A549 (cell line): ENCODE results near the gene CCDC154. TPM values are rescaled to one million over a fixed set of nuclear protein-coding genes. Genes with fewer than 3 reads are reported as not detected.

Source experiments
- ATAC-seq, 2 experiments: fragments of 200-7000 bp in 1 of 2; fragments of >200 bp in 1 of 2; cut with Nextera tagmentation in 1 of 2; cut with Tn5 transposase in 1 of 2; 3 replicates each; pipeline versions ENCODE4 v1.8.0 to v1.9.1; 2018 to 2020; ENCODE audit warnings: mild to moderate bottlenecking in 1 of 2, moderate library complexity in 1 of 2
- CTCF ChIA-PET: fragments of 300-600 bp; sonication (Branson Sonifier 250); formaldehyde crosslinking; extraction: SDS; loops from one replicate; lab custom pipeline; 2021; ENCODE audit warnings: antibody characterized with exemption, inconsistent platforms; lab: Yijun Ruan, JAX
- POLR2A ChIA-PET: fragments of 350-600 bp; formaldehyde crosslinking; extraction: SDS; loops from one replicate; lab custom pipeline; 2021; ENCODE audit warnings: antibody characterized with exemption, inconsistent platforms; lab: Yijun Ruan, JAX
- DNase-seq, 2 experiments: peaks; one replicate each; pipeline versions ENCODE4 v3.0.0 to v3.0.0-alpha.2; 2011 to 2016; ENCODE audit warnings: low read depth in 1 of 2, low spot score in 1 of 2
- FAIRE-seq: peaks from 2 replicates; lab custom pipeline; 2011; peaks lifted over from hg19 to GRCh38; lab: Jason Lieb, UNC
- H3K27ac ChIP-seq, 2 experiments: fragments of >200 bp; sonication (Bioruptor Twin); formaldehyde crosslinking; 3 replicates each; pipeline ENCODE4 v1.5.1; 2016 to 2017
- H3K4me1 ChIP-seq: fragments of >200 bp; sonication (Bioruptor Twin); formaldehyde crosslinking; 3 replicates; pipeline ENCODE4 v1.6.1; 2016
- H3K4me2 ChIP-seq: fragments of >200 bp; sonication (Bioruptor Twin); formaldehyde crosslinking; 3 replicates; pipeline ENCODE4 v1.6.1; 2016
- H3K4me3 ChIP-seq: fragments of >200 bp; sonication (Bioruptor Twin); formaldehyde crosslinking; 3 replicates; pipeline ENCODE4 v1.5.1; 2016
- H3K9me3 ChIP-seq: fragments of >200 bp; sonication (Bioruptor Twin); formaldehyde crosslinking; 3 replicates; pipeline ENCODE4 v1.6.1; 2016
- BCL3 ChIP-seq: fragments of >200 bp; sonication (Bioruptor Twin); formaldehyde crosslinking; IDR thresholded peaks from 3 replicates; pipeline ENCODE4 v1.6.1; 2016
- BHLHE40 ChIP-seq: IDR thresholded peaks from 2 replicates; pipeline ENCODE4 v1.6.1; 2012; ENCODE audit warnings: low read depth, low read length, inconsistent platforms
- CBX8 ChIP-seq: fragments of 200-600 bp; sonication (generic); IDR thresholded peaks from 2 replicates; pipeline ENCODE4 v1.6.1; 2016
- CEBPB ChIP-seq, 2 experiments: fragments of >200 bp in 1 of 2; sonication (Bioruptor Twin) in 1 of 2; formaldehyde crosslinking in 1 of 2; IDR thresholded peaks; 2 replicates each; pipeline ENCODE4 v1.6.1; 2012 to 2016
- E2F6 ChIP-seq: IDR thresholded peaks from 2 replicates; pipeline ENCODE4 v1.6.1; 2012; ENCODE audit warnings: low read depth, borderline replicate concordance
- EHMT2 ChIP-seq: fragments of 200-600 bp; sonication (generic); IDR thresholded peaks from 2 replicates; pipeline ENCODE4 v1.6.1; 2016; ENCODE audit warnings: antibody characterized with exemption, low read depth, mild to moderate bottlenecking, moderate library complexity
- ESRRA ChIP-seq: fragments of 150-350 bp; IDR thresholded peaks from 2 replicates; pipeline ENCODE4 v1.6.1; 2014; ENCODE audit warnings: mild to moderate bottlenecking, low read length, borderline replicate concordance
- FOSB ChIP-seq: fragments of 250-450 bp; sonication (Bioruptor Pico); IDR thresholded peaks from 2 replicates; pipeline ENCODE4 v1.5.0; 2020; ENCODE audit warnings: mild to moderate bottlenecking, moderate library complexity
- FOSL2 ChIP-seq, 2 experiments: fragments of 450-650 bp in 1 of 2; fragments of >200 bp in 1 of 2; sonication (Bioruptor Twin) in 1 of 2; formaldehyde crosslinking; IDR thresholded peaks; 2 replicates each; pipeline versions ENCODE4 v1.5.0 to v1.6.1; 2016 to 2020; ENCODE audit warnings: mild to moderate bottlenecking in 1 of 2, moderate library complexity in 1 of 2
- HOXB13 ChIP-seq: fragments of 250-450 bp; sonication (Bioruptor Pico); IDR thresholded peaks from 2 replicates; pipeline ENCODE4 v1.5.0; 2020; ENCODE audit warnings: low read depth, mild to moderate bottlenecking, moderate library complexity
- JUN ChIP-seq, 2 experiments: fragments of >200 bp; sonication (Bioruptor Twin); formaldehyde crosslinking; IDR thresholded peaks; 2 replicates in 1 of 2; 3 replicates in 1 of 2; pipeline ENCODE4 v1.6.1; 2016 to 2017
- JUNB ChIP-seq: fragments of >200 bp; sonication (Bioruptor Twin); formaldehyde crosslinking; IDR thresholded peaks from 2 replicates; pipeline ENCODE4 v1.6.1; 2016
- MAZ ChIP-seq: fragments of 150-350 bp; IDR thresholded peaks from 2 replicates; pipeline ENCODE4 v1.6.1; 2014; ENCODE audit warnings: antibody characterized with exemption, low read depth, low read length, borderline replicate concordance
- NR3C1 ChIP-seq: fragments of >200 bp; sonication (Bioruptor Twin); formaldehyde crosslinking; IDR thresholded peaks from 3 replicates; pipeline ENCODE4 v1.6.1; 2017
- POLR2A ChIP-seq: IDR thresholded peaks from 2 replicates; pipeline ENCODE4 v1.6.1; 2012; ENCODE audit warnings: mild to moderate bottlenecking, low read length
- POLR2AphosphoS2 ChIP-seq: conservative IDR thresholded peaks from 2 replicates; pipeline ENCODE4 v1.6.1; 2012; ENCODE audit warnings: low read length, improper control_type of control experiment, inconsistent platforms
- RARB ChIP-seq: fragments of 250-450 bp; sonication (Bioruptor Pico); IDR thresholded peaks from 2 replicates; pipeline ENCODE4 v1.8.0; 2021; ENCODE audit warnings: mild to moderate bottlenecking, moderate library complexity
- TP53 ChIP-seq: fragments of 250-450 bp; sonication (Bioruptor Pico); IDR thresholded peaks from 2 replicates; pipeline ENCODE4 v1.5.0; 2021; ENCODE audit warnings: mild to moderate bottlenecking, moderate library complexity
- ZC3H11A ChIP-seq: fragments of 450-650 bp; IDR thresholded peaks from 2 replicates; pipeline ENCODE4 v1.6.1; 2014; ENCODE audit warnings: antibody characterized with exemption, mild to moderate bottlenecking
- WGBS: methylation state at CpG from one replicate; pipeline ENCODE4 v1.1.6; 2017; ENCODE audit errors: missing lambda C conversion rate; 5-methylcytosine and 5-hydroxymethylcytosine counted together
- polyA plus RNA-seq, 4 experiments: library from polyadenylated mRNA; depleted of rRNA in 3 of 4; stranded (reverse); fragments of >200 nt; fragmentation: RNase III in 1 of 4; extraction: RNeasy Plus Mini Kit Qiagen cat#74134 plus additional on column Dnase treatment in 1 of 4; gene quantifications; 2 replicates in 3 of 4; 3 replicates in 1 of 4; pipeline ENCODE4 v1.2.3, GENCODE V29; 2011 to 2017

CCDC154 gene
- polyA plus RNA-seq, 2 of the 4 experiments (the other 2 are of a cell fraction) = 0.16 to 0.74 TPM

- no peaks in the 10 kb centered on the region for H3K9me3 ChIP-seq
- ChIA-PET POLR2A (interaction anchor here (0.8 kb wide), 1 partner anchor 44 kb away, joined by 3 read pairs; the partner anchor contains the start of gene UQCC4), CTCF (interaction anchor here (0.6 to 1.8 kb wide), 2 partner anchors 13 to 600 kb away, joined by 4 read pairs; no protein-coding TSS in a partner anchor)
- DNase-seq (no peak), ATAC-seq (no peak), FAIRE-seq (no peak)
- H3K4me1 ChIP-seq = no peaks in the 10 kb centered on the region
- no peak for TF ChIP-seq FOSB (CRISPR knock-in tag)
- no peak for TF ChIP-seq ESRRA
- no peak for TF ChIP-seq ZC3H11A
- TF ChIP-seq CBX8 = no peak
- TF ChIP-seq POLR2A = no peak
- no peak for TF ChIP-seq JUN (IDR thresholded peaks at IDR 0.05)
- TF ChIP-seq BHLHE40 = no peak
- TF ChIP-seq JUNB = no peak
- TF ChIP-seq TP53 = no peak
- H3K4me2 ChIP-seq = no peak overlapping the region
- H3K4me3 ChIP-seq = no peak overlapping the region
- 92% methylated on average over 37 of the region's 41 CpGs for WGBS
- no peak overlapping the region for H3K27ac ChIP-seq
These were observed 20.0 kb upstream of the CCDC154 start for GRCh38 chr16:1464196-1464893.

- DNase-seq (no peak), FAIRE-seq (no peak), ATAC-seq (no peak)
- Histone ChIP-seq H3K4me1 (no peaks in the 10 kb centered on the region), H3K4me3 (no peak overlapping the region), H3K4me2 (no peak overlapping the region), H3K27ac (no peak overlapping the region), H3K9me3 (no peaks in the 10 kb centered on the region)
- TF ChIP-seq RARB (CRISPR knock-in tag) (no peak), CEBPB (IDR thresholded peaks at IDR 0.05) (no peak), POLR2AphosphoS2 (no peak), NR3C1 (no peak), POLR2A (no peak), FOSB (CRISPR knock-in tag) (no peak), HOXB13 (CRISPR knock-in tag) (no peak), BCL3 (no peak), MAZ (no peak), E2F6 (no peak)
- WGBS = 92% methylated on average over 22 of the region's 24 CpGs
- POLR2A ChIA-PET = no interaction called here
- CTCF ChIA-PET = interaction anchor here (0.9 kb wide), 1 partner anchor 262 kb away, joined by 3 read pairs; no protein-coding TSS in a partner anchor
These were observed 16.8 kb upstream of the CCDC154 start for GRCh38 chr16:1461146-1461545.

GRCh38 chr16:1460602-1461138, 16.3 kb upstream of the CCDC154 start:
- ChIA-PET CTCF (no interaction called here), POLR2A (no interaction called here)
- Histone ChIP-seq H3K4me3 (no peak overlapping the region), H3K4me1 (no peaks in the 10 kb centered on the region), H3K27ac (no peak overlapping the region)
- WGBS = 88% methylated on average over 13 of the region's 30 CpGs
- no peak for TF ChIP-seq EHMT2
- TF ChIP-seq JUNB = no peak
- TF ChIP-seq CBX8 = no peak
- TF ChIP-seq NR3C1 = no peak
- no peak for TF ChIP-seq FOSL2 (IDR thresholded peaks at IDR 0.05)
- TF ChIP-seq FOSL2 (CRISPR knock-in tag; IDR thresholded peaks at IDR 0.05) = no peak
- TF ChIP-seq, all 56 proteins: peak for 0
- Histone ChIP-seq H3K9me3 (no peaks in the 10 kb centered on the region), H3K4me2 (no peak overlapping the region)
- ATAC-seq = no peak
- no peak for DNase-seq
- no peak for FAIRE-seq
